Measurements from ENCODE around the gene NHSL2. TPM values are rescaled to one million over a fixed set of nuclear protein-coding genes. Genes with fewer than 3 reads are reported as not detected.

The NHSL2 gene
- total and polyA plus RNA-seq, 2 of the 13 experiments (the other 11 are each of a cell fraction or from before 2014, with no cell fraction given): not detected

GRCh38 chrX:72053508-72053907, 142.9 kb downstream of the NHSL2 start (continued):
- TF ChIP-seq, protein P1, sequence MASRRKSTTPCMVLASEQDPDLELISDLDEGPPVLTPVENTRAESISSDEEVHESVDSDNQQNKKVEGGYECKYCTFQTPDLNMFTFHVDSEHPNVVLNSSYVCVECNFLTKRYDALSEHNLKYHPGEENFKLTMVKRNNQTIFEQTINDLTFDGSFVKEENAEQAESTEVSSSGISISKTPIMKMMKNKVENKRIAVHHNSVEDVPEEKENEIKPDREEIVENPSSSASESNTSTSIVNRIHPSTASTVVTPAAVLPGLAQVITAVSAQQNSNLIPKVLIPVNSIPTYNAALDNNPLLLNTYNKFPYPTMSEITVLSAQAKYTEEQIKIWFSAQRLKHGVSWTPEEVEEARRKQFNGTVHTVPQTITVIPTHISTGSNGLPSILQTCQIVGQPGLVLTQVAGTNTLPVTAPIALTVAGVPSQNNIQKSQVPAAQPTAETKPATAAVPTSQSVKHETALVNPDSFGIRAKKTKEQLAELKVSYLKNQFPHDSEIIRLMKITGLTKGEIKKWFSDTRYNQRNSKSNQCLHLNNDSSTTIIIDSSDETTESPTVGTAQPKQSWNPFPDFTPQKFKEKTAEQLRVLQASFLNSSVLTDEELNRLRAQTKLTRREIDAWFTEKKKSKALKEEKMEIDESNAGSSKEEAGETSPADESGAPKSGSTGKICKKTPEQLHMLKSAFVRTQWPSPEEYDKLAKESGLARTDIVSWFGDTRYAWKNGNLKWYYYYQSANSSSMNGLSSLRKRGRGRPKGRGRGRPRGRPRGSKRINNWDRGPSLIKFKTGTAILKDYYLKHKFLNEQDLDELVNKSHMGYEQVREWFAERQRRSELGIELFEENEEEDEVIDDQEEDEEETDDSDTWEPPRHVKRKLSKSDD (CRISPR knock-in tag; IDR thresholded peaks at IDR 0.05; ENCODE audit: low read depth): no peak

DNA sequence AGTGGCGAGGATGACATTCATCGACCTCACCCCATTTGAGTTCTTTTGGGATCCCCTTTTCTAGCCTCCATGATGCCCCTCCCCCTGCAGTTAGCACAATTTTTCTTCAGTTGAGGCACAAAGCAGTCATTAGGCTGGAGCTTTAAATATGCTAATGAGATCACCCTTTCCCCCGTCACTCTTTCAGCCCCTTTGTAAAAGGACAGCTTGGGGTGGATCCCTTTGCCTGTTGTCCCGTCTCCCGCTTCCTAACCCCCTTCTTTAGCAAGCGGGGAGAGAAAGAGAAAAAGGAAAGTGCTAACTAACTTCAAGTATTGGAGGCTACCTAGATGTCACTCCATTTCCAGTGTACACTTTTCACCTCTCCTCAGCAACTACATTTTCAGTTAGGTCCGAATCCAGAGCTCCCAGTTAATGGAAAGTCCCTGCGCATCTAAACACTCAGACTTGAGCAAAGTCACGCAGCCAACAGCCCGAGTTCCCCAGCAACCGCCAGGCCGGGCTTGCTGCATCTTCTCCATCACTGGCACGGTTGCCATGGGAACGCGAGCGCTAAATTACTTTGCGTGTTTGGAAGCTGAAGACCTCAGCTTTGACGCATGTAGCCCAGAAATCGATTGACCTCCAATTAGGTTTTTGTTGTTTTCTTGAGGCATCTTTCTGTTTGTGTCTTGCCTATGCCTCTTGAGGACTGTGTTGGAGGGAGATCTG, 144.3 kb downstream of the NHSL2 start:
- no peak overlapping the region for H3K4me3 ChIP-seq (replicated peaks in 1 of 3; ENCODE audit: insufficient read depth in 1 of 3, low read depth in 2 of 3, low read length in 3 of 3)
- no peak overlapping the region for H2AFZ ChIP-seq (ENCODE audit: low read length)
- ATAC-seq: no peak
- ChIA-PET POLR2A (no interaction called here), CTCF (ENCODE audit: low intra/inter-chr PET ratio, low total read pairs) (no interaction called here)
- no peak overlapping the region for H3K9ac ChIP-seq (ENCODE audit: insufficient read depth, low read depth, low read length)
- H3K79me2 ChIP-seq (ENCODE audit: insufficient read depth, low read length): no peaks in the 10 kb centered on the region
- no peaks in the 10 kb centered on the region for H3K36me3 ChIP-seq (replicated peaks in 1 of 2; ENCODE audit: control insufficient read depth in 1 of 2, insufficient read depth in 2 of 2, low read length in 2 of 2)
- in situ Hi-C loops (cut with HindIII; ENCODE audit: extremely low pct_ligation_motif_present, low pct_unique_long_range_greater_than_20kb) (no loop called here), intact Hi-C loops (cut with micrococcal nuclease; ENCODE audit: unreplicated experiment) (no loop called here)
- no TSS peak for BruUV-seq (replicated peaks)
- no peaks in the 10 kb centered on the region for H3K27me3 ChIP-seq (ENCODE audit: control insufficient read depth in 1 of 2, insufficient read depth in 2 of 2, low read length in 2 of 2)
- no peak for FAIRE-seq
- no peak overlapping the region for H3K4me2 ChIP-seq (ENCODE audit: low read depth, low read length)
- 53% methylated on average over 18 of the region's 19 CpGs for WGBS (ENCODE audit: low lambda C conversion rate)
- H3K4me1 ChIP-seq (ENCODE audit: insufficient read depth, low read length): no peaks in the 10 kb centered on the region
- no peak overlapping the region for H3K27ac ChIP-seq (ENCODE audit: extremely low read length, insufficient read depth, low read length)
- H4K20me1 ChIP-seq (ENCODE audit: insufficient read depth, low read length): no peaks in the 10 kb centered on the region
- no peak for DNase-seq (ENCODE audit: low spot score)
- H3K9me3 ChIP-seq (ENCODE audit: low read length): no peaks in the 10 kb centered on the region
- TF ChIP-seq ZNF841 (CRISPR knock-in tag; IDR thresholded peaks at IDR 0.05; ENCODE audit: borderline replicate concordance) (no peak), ZNF597 (CRISPR knock-in tag; IDR thresholded peaks at IDR 0.05) (no peak), SP1 (IDR thresholded peaks at IDR 0.05) (no peak), SP1 (CRISPR knock-in tag; IDR thresholded peaks at IDR 0.05) (no peak), IKZF1 (IDR thresholded peaks at IDR 0.05) (no peak), MYPOP (CRISPR knock-in tag; IDR thresholded peaks at IDR 0.05) (no peak), SNAPC2 (CRISPR knock-in tag; IDR thresholded peaks at IDR 0.05) (no peak)
- TF ChIP-seq, protein P2, sequence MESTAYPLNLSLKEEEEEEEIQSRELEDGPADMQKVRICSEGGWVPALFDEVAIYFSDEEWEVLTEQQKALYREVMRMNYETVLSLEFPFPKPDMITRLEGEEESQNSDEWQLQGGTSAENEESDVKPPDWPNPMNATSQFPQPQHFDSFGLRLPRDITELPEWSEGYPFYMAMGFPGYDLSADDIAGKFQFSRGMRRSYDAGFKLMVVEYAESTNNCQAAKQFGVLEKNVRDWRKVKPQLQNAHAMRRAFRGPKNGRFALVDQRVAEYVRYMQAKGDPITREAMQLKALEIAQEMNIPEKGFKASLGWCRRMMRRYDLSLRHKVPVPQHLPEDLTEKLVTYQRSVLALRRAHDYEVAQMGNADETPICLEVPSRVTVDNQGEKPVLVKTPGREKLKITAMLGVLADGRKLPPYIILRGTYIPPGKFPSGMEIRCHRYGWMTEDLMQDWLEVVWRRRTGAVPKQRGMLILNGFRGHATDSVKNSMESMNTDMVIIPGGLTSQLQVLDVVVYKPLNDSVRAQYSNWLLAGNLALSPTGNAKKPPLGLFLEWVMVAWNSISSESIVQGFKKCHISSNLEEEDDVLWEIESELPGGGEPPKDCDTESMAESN (CRISPR knock-in tag; conservative IDR thresholded peaks at IDR 0.05): no peak
- TF ChIP-seq, protein P3, sequence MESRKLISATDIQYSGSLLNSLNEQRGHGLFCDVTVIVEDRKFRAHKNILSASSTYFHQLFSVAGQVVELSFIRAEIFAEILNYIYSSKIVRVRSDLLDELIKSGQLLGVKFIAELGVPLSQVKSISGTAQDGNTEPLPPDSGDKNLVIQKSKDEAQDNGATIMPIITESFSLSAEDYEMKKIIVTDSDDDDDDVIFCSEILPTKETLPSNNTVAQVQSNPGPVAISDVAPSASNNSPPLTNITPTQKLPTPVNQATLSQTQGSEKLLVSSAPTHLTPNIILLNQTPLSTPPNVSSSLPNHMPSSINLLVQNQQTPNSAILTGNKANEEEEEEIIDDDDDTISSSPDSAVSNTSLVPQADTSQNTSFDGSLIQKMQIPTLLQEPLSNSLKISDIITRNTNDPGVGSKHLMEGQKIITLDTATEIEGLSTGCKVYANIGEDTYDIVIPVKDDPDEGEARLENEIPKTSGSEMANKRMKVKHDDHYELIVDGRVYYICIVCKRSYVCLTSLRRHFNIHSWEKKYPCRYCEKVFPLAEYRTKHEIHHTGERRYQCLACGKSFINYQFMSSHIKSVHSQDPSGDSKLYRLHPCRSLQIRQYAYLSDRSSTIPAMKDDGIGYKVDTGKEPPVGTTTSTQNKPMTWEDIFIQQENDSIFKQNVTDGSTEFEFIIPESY (CRISPR knock-in tag; IDR thresholded peaks at IDR 0.05): no peak

Data from HepG2 (cell line).